ENCODE data around the gene TRPC6.
"Not testable (repeated sequence)": the region's sequence is repeated elsewhere in the genome, so short reads cannot be mapped to it uniquely, and the experiment has no call there.

The TRPC6 gene

DNA sequence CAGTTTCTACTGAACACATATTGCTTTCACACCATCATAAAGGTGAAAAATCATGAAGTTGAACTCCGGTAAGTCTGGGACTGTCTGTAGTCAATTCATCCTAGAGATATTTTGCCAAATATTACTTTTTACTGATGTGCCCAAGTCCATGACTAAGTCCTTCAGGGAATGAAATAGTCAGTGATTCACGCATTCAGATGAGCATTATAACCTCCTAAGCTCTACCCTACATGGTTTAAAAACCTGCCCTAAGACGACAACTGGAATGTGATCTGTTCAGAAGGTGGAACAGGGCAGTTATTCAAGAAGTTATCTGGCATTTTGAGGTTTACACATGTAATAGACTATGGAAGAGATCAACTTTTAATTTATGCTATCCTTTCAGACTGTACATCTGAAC is 125.6 kb downstream of the TRPC6 start:
- DNase-seq (ENCODE audit: extremely low read depth in 1 of 2, low read depth in 1 of 2): no peak

DNA sequence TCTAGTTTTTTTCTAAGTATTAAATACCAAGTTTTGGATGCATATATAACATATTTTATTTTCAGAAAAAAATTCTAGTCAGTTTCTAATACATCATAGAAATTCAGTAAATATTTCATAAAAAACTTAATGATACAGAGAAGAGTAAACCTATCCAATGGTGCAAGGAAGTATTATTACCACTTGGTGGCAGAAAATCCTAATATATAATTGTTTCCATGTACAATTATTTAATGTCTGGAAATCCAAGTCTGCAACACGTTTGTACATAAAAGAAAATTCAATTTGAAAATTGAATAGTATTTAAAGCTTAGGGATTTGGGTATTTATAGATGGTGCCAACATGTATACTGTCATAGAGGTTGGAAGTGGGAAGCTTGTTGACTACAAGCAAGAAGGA is 127.0 kb downstream of the TRPC6 start:
- DNase-seq (ENCODE audit: extremely low read depth in 1 of 2, low read depth in 1 of 2): no peak

DNA sequence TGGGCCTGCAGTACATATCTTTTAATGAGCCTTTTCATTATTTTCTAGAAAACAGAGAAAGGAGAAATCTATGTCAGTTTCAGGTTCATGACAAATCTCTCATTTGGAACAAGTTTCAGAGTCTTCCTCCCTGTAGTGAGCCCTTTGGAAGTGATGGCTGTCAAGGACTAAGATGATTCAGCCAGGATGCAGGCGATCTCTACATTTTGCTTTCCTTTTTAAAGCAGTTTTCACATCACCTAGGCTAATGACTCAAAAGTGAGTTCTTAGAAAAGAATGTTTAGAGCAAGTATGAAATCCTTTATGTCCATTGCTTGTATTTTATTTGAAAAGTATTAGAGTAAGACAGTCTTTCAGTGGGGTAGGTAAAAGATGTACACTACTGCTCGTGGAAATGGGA is 130.1 kb downstream of the TRPC6 start:
- no peak for DNase-seq (ENCODE audit: extremely low read depth in 1 of 2, low read depth in 1 of 2)

DNA sequence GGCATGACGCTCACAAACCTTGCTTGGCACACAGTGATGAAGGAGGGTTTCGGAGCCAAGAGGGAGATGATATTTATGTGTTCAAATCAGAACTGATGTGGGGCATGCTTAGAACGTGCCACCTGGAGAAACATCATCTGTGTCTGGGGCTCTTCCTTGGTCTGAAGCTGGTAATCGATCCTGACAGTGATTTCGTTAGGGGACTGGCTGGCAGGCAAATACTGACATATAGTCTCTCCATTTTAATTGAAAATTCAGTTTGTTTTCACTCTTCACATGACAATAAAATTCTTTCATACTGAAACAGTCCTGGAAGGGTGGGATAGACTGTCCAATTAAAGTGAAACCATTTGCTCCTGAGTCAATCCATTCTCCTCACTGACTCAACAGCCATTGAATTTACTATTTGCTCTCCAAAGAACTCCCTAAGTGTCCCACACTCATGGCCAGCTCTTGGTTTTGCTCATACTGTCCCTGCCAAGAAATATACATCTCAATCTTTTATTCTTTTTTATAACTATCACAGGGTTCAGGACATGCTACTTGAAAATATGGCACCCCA is 134.8 kb downstream of the TRPC6 start:
- DNase-seq (ENCODE audit: extremely low read depth in 1 of 2, low read depth in 1 of 2): no peak

DNA sequence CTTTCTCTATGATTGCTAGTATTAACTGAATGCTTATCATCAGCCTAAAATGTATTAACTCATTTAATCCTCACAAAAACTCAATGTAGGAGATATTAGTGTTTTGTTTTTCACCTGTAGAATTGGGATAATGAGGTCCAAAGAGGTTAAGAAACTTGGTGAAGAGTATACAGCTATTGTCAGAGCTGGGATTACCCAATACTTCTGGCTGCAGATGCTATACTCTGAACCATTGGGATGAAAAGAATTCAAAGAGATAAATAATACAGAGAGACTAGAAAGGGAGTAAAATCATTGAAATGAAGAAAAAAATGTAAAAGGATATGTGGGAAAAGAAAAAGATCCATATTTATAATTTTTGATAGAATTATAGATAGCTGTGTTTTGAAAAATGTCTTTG is 137.1 kb downstream of the TRPC6 start:
- no peak for DNase-seq (ENCODE audit: extremely low read depth in 1 of 2, low read depth in 1 of 2)

DNA sequence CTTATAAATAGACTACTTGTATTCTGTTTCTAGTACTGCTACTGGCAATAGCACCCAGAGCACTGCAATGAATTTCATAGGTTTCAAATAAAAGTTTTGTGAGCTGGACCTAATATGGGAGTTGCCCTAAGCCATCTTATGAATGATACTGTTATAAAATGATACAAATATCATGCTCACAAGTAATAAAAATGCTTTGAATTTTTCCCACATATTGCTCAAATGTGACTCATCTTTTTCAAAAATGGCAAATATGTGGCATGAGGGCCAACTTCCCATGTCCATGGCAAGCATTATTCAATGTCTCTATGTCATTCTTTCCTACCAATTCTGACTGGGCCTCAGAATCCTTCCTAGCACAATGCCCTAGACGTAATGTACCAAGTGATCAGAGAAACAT is 137.6 kb downstream of the TRPC6 start:
- no peak for DNase-seq (ENCODE audit: extremely low read depth in 1 of 2, low read depth in 1 of 2)

DNA sequence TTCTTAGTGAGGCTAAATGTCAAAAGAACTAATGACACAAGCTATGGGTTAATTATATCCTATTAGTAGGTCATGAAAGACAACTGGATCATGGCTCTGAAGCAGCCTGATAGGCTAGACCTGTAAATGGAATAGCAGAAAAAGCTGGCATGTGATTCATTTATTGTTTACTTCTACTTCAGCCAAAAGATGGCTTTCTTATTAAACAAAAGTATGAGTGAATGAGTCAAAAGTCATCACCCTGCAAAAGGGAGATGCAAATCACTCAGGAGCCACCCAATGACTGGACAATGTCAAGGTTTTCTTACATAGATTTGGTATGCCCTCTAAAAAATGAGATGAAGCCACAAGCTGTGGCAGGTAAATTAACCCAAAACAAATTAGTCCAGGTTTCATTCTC is 138.0 kb downstream of the TRPC6 start:
- DNase-seq (ENCODE audit: extremely low read depth in 1 of 2, low read depth in 1 of 2): no peak

DNA sequence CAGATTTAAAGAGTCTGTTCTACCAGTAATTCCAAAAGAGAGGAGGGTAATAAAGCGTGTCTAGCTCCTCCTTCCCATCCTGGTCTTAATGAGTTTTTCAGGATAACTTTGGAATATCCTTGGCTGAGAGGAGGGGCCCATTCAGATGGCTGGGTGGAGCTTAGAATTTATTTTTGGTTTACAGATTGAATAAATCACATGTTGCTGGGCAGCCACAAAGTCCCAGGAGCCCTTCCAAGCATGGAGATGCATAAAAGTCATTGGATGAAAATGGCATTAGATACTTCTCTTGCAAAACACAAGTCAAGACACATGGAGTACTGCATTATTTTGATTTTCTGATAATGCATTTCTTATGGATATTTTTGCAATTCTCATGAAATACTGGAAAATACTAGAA is 139.0 kb downstream of the TRPC6 start:
- DNase-seq (ENCODE audit: extremely low read depth in 1 of 2, low read depth in 1 of 2): no peak

DNA sequence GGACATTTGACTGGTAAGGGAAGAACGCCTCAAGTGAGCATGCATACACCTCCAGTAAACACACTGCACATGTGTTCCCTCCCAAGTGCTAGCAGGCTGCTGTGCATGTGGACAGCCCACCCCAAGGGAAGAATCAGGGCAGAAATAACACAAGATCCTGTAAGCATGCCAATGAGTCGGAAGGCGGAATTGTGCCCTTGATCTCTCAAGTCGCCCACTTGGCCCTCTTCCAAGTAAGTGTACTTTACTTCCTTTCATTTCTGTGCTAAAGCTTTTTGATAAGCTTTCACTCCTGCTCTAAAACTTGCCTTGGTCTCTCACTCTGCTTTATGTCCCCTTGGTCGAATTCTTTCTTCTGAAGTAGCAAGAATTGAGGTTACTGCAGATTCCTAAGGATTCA is 139.6 kb downstream of the TRPC6 start:
- no peak for DNase-seq (ENCODE audit: extremely low read depth in 1 of 2, low read depth in 1 of 2)

DNA sequence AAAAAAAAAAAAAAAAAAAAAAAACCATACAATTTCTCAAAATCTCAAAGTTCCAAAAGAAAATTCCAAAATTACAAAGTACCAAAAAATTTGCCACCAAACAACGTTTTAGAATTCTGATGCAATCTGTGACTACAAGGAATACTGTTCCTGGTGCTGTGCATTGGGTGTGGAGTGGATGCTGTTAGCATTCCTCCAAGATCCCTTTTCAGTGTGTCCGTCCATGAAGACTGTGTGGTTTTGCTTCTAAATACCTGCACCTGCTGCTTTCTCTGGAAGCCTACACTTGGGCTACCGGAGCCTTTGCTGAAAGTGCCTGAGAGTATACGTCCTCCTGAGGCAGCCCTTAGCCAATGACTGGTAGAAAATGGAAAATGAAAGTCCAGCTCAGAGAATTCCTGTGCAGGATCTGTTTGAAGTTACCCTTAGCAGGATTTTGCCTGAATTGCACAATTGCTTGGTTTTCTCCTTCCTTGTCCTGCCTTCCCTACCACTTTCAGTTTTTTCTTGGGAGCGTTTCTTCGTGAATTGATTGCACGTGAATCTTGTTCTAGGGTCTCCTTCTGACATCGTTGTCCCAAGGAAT is 140.8 kb downstream of the TRPC6 start:
- DNase-seq (ENCODE audit: extremely low read depth in 1 of 2, low read depth in 1 of 2): no peak

DNA sequence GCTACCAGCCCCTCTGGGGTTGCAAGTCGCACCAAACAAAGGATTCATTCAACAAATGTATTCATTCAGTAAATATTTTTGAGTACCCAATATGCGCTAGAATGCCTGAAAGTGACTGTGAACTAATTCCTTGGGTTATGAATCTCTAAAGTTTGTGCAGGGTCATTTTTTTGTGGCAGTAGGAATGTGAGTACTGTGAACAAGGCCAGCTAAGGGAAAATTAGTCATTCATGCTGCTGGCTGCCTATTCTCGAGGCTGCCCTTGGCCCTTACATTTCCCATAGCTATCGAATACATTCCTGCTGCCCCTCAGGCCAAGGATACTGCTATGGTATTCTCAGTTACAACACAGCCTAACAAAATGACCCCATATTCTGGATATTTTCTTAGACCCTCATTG is 141.6 kb downstream of the TRPC6 start:
- DNase-seq (ENCODE audit: extremely low read depth in 1 of 2, low read depth in 1 of 2): no peak

DNA sequence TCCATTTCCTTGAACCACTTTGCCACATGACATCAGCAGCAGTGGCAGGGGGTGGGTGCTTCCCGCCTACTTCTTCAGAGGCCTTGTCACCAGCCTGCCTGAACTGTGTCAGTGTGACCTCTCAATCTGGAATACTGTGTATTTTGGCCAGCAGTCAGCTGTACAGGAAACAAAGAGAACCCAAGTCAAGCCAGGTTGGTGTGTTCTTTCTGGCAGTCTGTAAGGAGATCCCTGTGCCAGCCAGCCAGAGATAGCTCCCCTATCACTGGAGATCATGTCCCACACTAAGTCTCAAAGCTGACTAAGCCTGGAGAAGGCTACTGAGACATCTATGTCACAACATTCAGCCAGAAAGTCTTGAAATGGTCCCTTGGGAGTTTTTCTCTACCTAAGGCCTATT is 142.1 kb downstream of the TRPC6 start:
- DNase-seq (ENCODE audit: extremely low read depth in 1 of 2, low read depth in 1 of 2): no peak

DNA sequence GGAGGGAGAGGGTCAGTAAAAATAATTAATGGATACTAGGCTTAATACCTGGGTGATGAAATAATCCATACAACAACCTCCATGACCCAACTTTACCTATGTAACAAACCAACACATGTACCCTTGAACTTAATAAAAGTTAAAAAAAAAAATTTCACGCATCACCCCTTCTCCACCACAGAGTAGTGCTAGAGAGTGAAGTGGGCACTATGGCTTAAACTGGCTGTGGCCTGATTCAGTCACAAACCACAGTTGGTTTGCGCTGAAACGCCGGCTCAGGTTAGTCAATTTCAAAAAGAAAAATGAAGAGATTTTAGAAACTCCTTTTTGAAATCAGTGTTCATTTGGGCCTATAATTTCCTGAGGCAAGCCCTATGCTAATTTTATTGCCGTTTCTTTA is 144.3 kb downstream of the TRPC6 start:
- DNase-seq (ENCODE audit: extremely low read depth in 1 of 2, low read depth in 1 of 2): no peak

DNA sequence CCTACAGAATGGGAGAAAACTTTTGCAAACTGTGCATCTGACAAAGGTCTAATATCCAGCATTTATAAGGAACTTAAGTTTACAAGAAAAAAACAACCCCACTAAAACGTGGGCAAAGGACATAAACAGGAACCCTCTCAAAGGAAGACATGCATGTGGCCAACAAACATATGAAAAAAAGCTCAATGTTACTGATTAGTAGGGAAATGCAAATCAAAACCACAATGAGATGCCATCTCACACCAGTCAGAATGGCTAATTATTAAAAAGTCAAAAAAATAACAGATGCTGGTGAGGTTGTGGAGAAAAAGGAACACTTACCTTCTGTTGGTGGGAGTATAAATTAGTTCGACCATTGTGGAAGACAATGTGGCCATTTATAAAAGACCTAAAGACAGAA is 145.1 kb downstream of the TRPC6 start:
- DNase-seq (ENCODE audit: extremely low read depth in 1 of 2, low read depth in 1 of 2): not testable (repeated sequence)

DNA sequence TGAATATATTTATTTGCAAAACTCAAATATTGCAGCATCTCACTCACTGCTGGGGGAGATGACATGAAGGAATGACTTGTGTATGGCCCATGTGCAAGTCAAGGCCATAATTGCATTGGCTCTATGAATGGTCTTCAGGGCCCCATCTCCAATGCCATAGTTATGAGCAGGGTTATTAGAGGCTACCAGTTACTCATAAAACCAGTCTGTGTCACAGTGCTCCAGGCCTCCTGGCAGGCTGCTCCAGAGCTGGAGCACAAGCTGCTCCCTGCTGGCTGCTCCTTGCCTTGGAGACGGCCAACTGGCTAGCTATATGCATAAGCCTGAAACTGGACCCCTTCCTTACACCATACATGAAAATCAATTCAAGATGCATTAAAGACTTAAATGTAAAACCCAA is 145.7 kb downstream of the TRPC6 start:
- DNase-seq (ENCODE audit: extremely low read depth in 1 of 2, low read depth in 1 of 2): no peak

DNA sequence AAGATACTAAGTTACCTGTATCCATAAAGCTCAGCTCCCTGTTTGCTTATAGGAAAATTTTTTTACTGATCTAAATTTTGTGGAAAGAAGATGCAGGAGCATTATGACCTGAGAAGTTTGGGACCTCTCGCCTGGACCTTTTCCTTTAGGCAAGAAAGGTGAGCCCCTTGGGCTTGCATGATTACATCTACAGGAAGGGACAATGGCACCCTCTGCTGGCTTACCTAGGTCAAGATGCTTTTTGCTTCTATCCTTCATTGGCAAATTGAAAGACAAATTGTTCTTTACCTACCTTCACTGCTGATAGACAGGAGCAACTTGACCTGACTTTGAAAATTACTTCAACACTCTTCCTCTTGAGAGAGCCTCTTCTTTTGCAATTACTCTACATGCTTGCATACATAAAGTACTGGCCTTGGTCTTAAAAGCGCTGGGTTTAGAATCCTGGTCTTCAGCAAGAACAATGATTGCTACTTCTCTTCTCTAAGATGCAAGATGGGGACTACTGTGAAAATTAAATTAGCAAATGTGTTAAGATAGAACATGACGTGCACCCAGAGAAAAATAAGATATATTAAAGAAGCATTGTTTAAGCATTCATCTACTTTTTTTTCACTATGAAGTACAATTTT is 147.2 kb downstream of the TRPC6 start:
- DNase-seq (ENCODE audit: extremely low read depth in 1 of 2, low read depth in 1 of 2): no peak

DNA sequence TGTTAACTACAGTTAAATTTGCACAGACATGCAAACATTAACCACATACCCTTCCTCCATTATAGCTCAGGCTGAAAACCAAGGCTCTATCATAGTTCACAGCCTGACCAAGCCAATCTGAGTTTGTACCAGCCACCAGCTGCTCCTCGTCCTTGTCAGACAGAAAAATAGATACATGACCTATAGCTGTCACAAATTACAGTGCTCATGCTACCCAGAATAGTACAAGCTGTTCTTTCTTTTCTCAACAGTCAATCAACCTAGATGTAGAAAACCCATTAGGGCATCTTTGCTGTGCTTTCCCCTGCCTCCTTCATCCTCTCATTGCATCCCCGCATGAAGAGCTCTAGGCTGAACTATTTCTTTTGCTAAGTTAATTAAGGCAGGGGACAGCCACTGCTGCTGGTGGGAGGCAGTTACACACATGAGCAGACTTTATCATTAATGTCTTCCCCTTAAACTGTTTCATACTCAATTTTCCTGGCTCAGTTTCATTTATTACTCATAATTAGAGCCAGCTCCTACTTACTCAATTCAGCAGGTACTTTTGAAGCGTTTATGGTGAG is 148.3 kb downstream of the TRPC6 start:
- no peak for DNase-seq (ENCODE audit: extremely low read depth in 1 of 2, low read depth in 1 of 2)

DNA sequence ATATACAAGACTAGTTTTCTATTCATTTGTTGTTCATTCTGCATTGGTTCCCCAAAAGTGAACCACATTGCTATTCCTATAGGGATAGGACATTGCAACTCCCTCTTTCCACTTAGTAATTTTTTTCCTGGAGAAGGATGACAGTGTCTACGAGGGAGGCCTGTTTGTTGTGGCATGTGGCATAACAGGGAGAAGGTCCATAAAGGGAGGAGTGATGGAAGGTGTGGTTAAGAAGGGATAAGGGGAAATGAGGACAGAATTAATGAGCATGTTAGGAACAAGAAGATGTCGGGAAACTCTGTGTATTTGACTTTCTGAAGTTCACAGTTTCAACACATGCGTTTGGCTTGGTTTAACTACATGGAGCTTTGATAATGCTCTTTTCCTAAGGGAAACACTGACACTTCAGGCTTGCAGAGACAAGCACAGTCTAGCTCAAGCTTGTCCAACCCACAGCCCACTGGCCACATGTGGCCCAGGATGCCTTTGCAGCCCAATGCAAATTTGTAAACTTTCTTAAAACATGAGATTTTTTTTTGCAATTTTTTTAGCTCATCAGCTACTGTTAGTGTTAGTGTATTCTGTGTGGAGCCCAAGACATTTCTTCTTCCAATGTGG is 149.7 kb downstream of the TRPC6 start:
- DNase-seq (ENCODE audit: extremely low read depth in 1 of 2, low read depth in 1 of 2): no peak

DNA sequence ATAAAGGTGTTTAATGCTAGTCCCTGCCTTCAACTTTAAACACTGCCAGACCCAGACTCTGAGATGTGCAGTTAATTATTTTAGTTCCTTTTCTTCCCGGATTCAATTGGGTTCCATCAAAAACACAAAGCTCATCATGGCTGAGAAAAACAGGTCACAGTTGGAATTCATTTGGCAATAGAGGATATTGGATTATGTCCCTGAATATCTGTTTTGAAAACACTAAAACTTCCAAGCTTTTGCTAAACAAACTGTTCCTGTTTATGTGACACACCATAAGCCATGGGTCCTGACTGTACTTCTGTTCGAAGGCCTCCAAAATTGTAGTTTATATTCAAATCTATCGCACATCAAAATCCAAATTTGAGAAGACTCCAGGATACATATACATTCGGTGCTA is 150.7 kb downstream of the TRPC6 start:
- no peak for DNase-seq (ENCODE audit: extremely low read depth in 1 of 2, low read depth in 1 of 2)

DNA sequence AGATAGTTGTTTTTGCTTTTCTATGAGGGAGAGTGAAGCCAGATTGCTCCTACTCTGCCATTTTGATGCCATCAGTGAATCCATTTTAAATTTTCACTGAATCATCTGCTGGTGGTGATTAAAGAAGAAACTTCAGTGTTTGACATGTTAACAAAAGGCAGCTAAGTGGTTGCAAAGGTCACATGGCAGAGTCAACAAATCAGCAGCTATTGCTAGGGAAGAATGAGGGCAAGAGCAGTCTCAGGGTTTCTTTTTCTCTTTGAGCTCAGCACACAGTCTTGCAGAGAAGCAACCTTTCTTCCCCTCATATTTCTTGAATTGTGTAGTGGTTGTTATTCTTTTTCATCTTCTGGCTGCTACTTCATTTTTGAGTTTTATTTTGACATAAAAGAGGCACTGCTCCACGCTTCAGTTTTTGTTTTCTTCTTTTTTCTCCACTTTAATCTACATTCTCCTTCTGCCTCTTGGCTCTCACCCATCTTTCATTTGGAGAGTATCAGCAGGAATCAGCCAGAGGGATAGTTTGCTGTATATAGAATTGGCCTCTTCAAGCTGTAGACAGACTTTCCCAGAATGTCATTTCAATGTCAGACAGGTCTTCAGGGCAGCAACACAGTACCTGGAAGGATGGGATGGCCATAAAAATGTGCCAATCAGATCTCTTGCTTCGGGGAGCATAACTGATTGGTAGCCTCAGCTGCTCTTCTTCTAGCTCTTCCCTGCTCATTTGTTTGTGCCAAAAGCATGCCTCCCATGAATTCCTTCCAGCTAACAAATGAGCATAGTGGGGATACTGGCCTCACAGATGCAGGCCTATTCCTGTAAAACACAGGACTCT is 153.9 kb downstream of the TRPC6 start:
- DNase-seq (ENCODE audit: extremely low read depth in 1 of 2, low read depth in 1 of 2): no peak

DNA sequence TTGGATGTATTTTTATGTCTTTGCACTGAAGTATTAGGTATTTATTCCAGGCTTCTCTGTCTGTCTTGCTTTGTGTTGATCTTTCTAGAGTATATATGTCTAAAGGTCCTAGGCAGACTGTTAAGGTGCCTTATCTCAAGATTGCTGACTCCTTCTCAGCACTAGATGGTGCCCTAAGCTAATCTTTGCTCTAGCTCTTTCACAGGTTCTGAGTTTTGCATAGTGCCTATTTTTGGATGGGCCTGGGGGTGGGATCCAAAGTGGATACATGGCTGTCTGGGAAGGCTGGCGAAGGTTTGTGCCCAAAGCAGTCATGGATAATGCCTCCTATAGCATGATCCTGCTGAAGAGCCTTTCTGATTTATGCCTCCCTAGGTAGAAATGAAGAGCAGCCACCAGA is 154.9 kb downstream of the TRPC6 start:
- DNase-seq (ENCODE audit: extremely low read depth in 1 of 2, low read depth in 1 of 2): no peak

Measured in activated CD8-positive, alpha-beta memory T cell treated with anti-CD3 and anti-CD28 coated beads for 1 hour (primary cell).